ENCODE results near the gene TM7SF2. TPM values are rescaled to one million over a fixed set of nuclear protein-coding genes. Genes with fewer than 3 reads are reported as not detected.

TM7SF2 gene
- total RNA-seq, 1 experiment from 2014 or later: 63.8 TPM

DNA sequence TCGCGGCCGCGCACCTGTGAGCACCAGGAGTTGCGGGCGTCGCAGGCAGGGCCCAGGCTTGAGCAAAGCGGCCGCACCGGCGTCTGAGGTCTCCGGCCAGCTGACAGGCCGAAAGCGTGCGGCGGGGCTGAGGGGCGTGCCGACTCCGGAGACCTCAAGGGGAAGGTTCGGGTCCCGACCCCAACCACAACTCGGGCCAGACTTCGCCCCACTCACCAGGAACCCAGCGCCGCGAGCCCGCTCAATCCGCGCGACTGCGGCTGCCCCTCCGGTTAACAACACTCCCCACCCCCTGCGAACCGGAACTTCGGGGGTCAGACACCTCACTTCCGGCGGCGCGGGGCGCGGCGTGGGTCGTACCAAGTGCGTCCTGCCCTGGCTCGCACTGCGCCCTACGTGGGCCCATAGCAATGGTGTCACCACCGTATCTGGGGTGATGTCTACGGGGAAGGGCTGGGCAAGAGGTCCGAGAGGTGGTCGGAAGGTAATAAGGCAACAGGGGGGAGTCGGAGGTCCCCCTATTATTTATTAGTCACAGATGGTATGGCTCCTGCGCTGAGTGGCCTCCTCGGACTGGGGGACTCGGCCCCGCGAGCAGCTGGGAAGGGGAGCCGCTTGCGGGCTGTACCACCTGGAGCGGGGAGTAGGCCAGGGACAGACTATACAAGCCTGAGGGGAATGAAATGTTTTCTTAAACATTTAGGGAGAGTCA, 22.7 kb downstream of the TM7SF2 start, which contains the start of gene SYVN1 (continued):
- TF ChIP-seq ERG (CRISPR knock-in tag; IDR thresholded peaks at IDR 0.05): no peak
- TF ChIP-seq ZSCAN18 (CRISPR knock-in tag; IDR thresholded peaks at IDR 0.05): no peak
- TF ChIP-seq IRF2 (CRISPR knock-in tag; IDR thresholded peaks at IDR 0.05; ENCODE audit: borderline replicate concordance, low read depth): no peak
- TF ChIP-seq MXD4 (CRISPR knock-in tag; IDR thresholded peaks at IDR 0.05; ENCODE audit: borderline replicate concordance): no peak
- TF ChIP-seq, protein P1, sequence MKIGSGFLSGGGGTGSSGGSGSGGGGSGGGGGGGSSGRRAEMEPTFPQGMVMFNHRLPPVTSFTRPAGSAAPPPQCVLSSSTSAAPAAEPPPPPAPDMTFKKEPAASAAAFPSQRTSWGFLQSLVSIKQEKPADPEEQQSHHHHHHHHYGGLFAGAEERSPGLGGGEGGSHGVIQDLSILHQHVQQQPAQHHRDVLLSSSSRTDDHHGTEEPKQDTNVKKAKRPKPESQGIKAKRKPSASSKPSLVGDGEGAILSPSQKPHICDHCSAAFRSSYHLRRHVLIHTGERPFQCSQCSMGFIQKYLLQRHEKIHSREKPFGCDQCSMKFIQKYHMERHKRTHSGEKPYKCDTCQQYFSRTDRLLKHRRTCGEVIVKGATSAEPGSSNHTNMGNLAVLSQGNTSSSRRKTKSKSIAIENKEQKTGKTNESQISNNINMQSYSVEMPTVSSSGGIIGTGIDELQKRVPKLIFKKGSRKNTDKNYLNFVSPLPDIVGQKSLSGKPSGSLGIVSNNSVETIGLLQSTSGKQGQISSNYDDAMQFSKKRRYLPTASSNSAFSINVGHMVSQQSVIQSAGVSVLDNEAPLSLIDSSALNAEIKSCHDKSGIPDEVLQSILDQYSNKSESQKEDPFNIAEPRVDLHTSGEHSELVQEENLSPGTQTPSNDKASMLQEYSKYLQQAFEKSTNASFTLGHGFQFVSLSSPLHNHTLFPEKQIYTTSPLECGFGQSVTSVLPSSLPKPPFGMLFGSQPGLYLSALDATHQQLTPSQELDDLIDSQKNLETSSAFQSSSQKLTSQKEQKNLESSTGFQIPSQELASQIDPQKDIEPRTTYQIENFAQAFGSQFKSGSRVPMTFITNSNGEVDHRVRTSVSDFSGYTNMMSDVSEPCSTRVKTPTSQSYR (CRISPR knock-in tag; IDR thresholded peaks at IDR 0.05): no peak
- TF ChIP-seq, protein P2, sequence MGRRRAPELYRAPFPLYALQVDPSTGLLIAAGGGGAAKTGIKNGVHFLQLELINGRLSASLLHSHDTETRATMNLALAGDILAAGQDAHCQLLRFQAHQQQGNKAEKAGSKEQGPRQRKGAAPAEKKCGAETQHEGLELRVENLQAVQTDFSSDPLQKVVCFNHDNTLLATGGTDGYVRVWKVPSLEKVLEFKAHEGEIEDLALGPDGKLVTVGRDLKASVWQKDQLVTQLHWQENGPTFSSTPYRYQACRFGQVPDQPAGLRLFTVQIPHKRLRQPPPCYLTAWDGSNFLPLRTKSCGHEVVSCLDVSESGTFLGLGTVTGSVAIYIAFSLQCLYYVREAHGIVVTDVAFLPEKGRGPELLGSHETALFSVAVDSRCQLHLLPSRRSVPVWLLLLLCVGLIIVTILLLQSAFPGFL (CRISPR knock-in tag; IDR thresholded peaks at IDR 0.05; ENCODE audit: borderline replicate concordance): no peak
- TF ChIP-seq ZNF671 (CRISPR knock-in tag; IDR thresholded peaks at IDR 0.05): no peak
- TF ChIP-seq GABPB1 (CRISPR knock-in tag; IDR thresholded peaks at IDR 0.05): peak; percentile 59; the same call in 1 of the 2 replicates
- no peak for TF ChIP-seq JUN (CRISPR knock-in tag; IDR thresholded peaks at IDR 0.05)
- TF ChIP-seq ZMAT4 (CRISPR knock-in tag; IDR thresholded peaks at IDR 0.05): no peak
- no peak for TF ChIP-seq ZBTB43 (CRISPR knock-in tag; IDR thresholded peaks at IDR 0.05)
- TF ChIP-seq, protein P3, sequence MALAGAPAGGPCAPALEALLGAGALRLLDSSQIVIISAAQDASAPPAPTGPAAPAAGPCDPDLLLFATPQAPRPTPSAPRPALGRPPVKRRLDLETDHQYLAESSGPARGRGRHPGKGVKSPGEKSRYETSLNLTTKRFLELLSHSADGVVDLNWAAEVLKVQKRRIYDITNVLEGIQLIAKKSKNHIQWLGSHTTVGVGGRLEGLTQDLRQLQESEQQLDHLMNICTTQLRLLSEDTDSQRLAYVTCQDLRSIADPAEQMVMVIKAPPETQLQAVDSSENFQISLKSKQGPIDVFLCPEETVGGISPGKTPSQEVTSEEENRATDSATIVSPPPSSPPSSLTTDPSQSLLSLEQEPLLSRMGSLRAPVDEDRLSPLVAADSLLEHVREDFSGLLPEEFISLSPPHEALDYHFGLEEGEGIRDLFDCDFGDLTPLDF (CRISPR knock-in tag; IDR thresholded peaks at IDR 0.05): no peak
- peak; percentile 13; the same call in 1 of the 2 replicates for TF ChIP-seq HMGA2 (CRISPR knock-in tag; IDR thresholded peaks at IDR 0.05)
- TF ChIP-seq, protein P4, sequence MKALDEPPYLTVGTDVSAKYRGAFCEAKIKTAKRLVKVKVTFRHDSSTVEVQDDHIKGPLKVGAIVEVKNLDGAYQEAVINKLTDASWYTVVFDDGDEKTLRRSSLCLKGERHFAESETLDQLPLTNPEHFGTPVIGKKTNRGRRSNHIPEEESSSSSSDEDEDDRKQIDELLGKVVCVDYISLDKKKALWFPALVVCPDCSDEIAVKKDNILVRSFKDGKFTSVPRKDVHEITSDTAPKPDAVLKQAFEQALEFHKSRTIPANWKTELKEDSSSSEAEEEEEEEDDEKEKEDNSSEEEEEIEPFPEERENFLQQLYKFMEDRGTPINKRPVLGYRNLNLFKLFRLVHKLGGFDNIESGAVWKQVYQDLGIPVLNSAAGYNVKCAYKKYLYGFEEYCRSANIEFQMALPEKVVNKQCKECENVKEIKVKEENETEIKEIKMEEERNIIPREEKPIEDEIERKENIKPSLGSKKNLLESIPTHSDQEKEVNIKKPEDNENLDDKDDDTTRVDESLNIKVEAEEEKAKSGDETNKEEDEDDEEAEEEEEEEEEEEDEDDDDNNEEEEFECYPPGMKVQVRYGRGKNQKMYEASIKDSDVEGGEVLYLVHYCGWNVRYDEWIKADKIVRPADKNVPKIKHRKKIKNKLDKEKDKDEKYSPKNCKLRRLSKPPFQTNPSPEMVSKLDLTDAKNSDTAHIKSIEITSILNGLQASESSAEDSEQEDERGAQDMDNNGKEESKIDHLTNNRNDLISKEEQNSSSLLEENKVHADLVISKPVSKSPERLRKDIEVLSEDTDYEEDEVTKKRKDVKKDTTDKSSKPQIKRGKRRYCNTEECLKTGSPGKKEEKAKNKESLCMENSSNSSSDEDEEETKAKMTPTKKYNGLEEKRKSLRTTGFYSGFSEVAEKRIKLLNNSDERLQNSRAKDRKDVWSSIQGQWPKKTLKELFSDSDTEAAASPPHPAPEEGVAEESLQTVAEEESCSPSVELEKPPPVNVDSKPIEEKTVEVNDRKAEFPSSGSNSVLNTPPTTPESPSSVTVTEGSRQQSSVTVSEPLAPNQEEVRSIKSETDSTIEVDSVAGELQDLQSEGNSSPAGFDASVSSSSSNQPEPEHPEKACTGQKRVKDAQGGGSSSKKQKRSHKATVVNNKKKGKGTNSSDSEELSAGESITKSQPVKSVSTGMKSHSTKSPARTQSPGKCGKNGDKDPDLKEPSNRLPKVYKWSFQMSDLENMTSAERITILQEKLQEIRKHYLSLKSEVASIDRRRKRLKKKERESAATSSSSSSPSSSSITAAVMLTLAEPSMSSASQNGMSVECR (CRISPR knock-in tag; IDR thresholded peaks at IDR 0.05; ENCODE audit: borderline replicate concordance): peak; percentile 45; the same call in 1 of the 2 replicates
- no peak for TF ChIP-seq TCF7 (CRISPR knock-in tag; IDR thresholded peaks at IDR 0.05; ENCODE audit: low read depth)
- TF ChIP-seq, protein P5, sequence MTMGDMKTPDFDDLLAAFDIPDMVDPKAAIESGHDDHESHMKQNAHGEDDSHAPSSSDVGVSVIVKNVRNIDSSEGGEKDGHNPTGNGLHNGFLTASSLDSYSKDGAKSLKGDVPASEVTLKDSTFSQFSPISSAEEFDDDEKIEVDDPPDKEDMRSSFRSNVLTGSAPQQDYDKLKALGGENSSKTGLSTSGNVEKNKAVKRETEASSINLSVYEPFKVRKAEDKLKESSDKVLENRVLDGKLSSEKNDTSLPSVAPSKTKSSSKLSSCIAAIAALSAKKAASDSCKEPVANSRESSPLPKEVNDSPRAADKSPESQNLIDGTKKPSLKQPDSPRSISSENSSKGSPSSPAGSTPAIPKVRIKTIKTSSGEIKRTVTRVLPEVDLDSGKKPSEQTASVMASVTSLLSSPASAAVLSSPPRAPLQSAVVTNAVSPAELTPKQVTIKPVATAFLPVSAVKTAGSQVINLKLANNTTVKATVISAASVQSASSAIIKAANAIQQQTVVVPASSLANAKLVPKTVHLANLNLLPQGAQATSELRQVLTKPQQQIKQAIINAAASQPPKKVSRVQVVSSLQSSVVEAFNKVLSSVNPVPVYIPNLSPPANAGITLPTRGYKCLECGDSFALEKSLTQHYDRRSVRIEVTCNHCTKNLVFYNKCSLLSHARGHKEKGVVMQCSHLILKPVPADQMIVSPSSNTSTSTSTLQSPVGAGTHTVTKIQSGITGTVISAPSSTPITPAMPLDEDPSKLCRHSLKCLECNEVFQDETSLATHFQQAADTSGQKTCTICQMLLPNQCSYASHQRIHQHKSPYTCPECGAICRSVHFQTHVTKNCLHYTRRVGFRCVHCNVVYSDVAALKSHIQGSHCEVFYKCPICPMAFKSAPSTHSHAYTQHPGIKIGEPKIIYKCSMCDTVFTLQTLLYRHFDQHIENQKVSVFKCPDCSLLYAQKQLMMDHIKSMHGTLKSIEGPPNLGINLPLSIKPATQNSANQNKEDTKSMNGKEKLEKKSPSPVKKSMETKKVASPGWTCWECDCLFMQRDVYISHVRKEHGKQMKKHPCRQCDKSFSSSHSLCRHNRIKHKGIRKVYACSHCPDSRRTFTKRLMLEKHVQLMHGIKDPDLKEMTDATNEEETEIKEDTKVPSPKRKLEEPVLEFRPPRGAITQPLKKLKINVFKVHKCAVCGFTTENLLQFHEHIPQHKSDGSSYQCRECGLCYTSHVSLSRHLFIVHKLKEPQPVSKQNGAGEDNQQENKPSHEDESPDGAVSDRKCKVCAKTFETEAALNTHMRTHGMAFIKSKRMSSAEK (CRISPR knock-in tag; IDR thresholded peaks at IDR 0.05; ENCODE audit: borderline replicate concordance): no peak
- TF ChIP-seq NR3C1 (CRISPR knock-in tag; conservative IDR thresholded peaks at IDR 0.05; ENCODE audit: low read depth): no peak
- TF ChIP-seq ESRRA (CRISPR knock-in tag; IDR thresholded peaks at IDR 0.05; ENCODE audit: borderline replicate concordance): no peak
- no peak for TF ChIP-seq ZNF138 (CRISPR knock-in tag; conservative IDR thresholded peaks at IDR 0.05)
